WTC11 (cell line): ENCODE results near the gene DHX29.

Source experiments
- CTCF ChIP-seq: fragments of 200-600 bp; IDR thresholded peaks from 2 replicates; pipeline ENCODE4 v1.8.0; 2022; ENCODE audit warnings: antibody characterized with exemption
- FOXP1 ChIP-seq: sonication (generic); formaldehyde crosslinking; IDR thresholded peaks from 2 replicates; pipeline ENCODE4 v1.8.0; 2022; ENCODE audit warnings: missing genetic modification reagents, mild to moderate bottlenecking, moderate library complexity, borderline replicate concordance
- SMAD3 ChIP-seq: sonication (generic); formaldehyde crosslinking; IDR thresholded peaks from 2 replicates; pipeline ENCODE4 v1.8.0; 2022; ENCODE audit warnings: missing genetic modification reagents, mild to moderate bottlenecking, borderline replicate concordance
- SOX15 ChIP-seq: fragments of 250-450 bp; sonication (Bioruptor Pico); IDR thresholded peaks from 2 replicates; pipeline ENCODE4 v1.9.0; 2021; ENCODE audit warnings: mild to moderate bottlenecking

GRCh38 chr5:55232985-55233928 is 74.2 kb downstream of the DHX29 start, which contains the start of gene CCNO:
- TF ChIP-seq SMAD3 (CRISPR knock-in tag), result no peak
- TF ChIP-seq CTCF, result no peak
- TF ChIP-seq FOXP1 (CRISPR knock-in tag), result no peak; the same call in 1 of the 2 replicates
- no peak for TF ChIP-seq SOX15 (CRISPR knock-in tag)
